Inflammatory macrophage (primary cell): ENCODE measurements around the gene RASSF4.

Experiments
- DNase-seq, 2 donors: peaks; one replicate each; pipeline ENCODE4 v3.0.0-alpha.2; 2020 to 2022

The RASSF4 gene

DNA sequence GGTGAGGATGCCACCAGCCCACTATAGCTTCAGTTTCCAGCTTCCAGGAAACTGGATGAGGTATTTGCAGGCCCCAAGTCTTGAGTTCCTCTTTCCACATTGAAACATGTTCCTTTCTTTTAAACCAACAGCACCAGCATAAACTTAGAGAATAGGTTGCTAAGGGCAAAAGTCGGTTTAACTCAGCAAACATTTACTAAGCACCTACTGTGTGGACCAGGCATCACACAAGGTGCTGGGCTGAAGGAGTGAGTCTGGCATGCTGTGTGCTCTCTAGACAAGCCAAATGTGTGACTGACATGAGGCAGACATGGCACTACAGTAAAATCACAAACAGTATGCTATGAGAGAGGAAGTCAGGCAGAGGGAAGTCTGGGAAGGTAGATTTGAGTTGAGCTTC, 11.0 kb upstream of the RASSF4 start:
- peak; percentile 39 to 57 for DNase-seq

DNA sequence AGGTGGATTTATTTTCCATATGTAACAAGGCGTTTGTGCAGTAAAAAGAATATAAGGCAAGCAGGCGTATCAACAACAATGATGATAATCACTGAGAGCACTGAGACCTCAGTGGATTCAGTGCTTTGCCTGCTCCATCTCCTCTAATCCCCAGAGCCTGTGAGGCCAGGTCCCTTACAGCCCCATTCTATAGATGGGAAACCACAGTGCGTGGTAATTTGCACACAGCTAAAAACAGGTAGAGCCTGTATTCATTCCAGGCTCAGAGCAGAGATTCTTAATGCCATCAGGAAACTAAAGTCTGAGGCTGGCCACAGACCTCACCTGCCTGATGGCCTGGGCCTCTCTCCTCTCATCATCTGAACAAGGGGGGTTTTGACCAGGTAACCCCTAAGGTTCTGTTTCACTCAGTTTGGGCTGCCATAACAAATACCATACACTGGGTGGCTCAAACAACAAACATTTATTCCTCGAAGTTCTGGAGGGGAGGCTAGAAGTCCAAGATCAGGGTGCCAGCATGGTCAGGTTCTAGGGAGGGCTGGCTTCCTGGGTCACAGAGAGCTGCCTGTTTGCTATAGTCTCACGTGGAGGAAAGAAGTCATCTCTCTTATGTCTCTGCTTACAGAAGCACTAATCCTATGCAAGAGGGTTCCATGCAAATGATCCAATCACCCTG, 10.3 kb upstream of the RASSF4 start:
- DNase-seq: no peak

DNA sequence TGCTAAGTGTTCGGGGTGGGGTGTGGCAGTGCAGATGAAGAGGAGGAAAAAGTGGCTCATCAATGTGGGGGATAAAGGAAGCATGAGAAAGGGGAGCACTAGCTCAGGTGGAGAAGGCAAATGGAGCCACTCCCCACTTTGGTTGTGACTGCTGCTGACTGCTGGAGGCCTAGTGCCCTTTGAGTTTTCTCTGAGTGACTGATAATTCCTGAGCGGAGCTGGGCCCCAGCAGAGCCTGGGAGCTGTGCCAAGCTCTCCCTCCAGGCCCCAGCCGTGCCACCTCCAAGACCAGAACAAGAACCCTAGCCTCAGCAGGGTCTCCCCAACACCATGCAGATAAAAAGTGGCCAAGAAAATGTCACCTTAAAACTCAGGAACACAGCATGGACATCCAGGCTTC, 9.7 kb upstream of the RASSF4 start:
- no peak for DNase-seq

DNA sequence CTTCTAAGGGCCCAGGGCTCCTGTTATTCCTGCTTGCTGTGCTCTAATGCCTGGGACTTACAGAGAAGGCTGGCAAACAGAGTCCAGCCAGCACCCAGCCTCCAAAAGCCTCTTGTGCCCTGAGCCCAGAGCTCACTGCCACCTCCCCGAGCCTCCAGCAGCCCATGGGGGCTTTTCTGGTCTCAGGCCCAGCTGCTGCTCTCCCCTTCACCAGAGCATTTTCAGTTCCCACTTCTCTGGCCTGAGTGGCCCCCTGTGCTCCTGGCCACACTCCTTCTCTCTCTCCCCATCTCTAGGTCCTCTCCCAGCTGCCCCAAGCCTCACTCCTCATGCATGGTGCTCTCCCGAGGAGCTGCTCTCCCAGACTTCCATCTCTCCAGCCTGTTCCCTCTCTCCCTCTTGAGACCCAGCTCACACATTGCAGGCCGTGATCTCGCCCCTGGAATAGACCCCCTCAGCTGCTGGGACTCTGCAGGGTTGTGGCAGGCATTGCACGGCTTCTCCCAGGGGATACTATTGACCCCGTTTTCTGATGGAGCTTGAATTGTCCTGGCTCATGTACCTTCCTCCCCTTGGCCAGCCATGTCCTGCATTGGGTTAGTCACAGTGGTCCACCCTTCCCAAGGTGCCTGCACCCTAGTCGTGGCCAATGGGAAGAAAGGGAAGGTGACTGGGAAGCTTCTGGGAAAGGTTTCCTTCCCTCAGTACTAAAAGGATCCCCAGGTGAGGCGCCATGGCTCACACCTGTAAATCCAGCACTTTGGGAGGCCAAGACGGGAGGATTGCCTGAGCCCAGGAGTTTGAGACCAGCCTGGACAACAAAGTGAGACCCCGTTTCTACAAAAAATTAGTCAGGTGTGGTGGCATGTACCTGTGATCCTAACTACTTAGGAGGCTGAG, 9.0 kb upstream of the RASSF4 start:
- no peak for DNase-seq

DNA sequence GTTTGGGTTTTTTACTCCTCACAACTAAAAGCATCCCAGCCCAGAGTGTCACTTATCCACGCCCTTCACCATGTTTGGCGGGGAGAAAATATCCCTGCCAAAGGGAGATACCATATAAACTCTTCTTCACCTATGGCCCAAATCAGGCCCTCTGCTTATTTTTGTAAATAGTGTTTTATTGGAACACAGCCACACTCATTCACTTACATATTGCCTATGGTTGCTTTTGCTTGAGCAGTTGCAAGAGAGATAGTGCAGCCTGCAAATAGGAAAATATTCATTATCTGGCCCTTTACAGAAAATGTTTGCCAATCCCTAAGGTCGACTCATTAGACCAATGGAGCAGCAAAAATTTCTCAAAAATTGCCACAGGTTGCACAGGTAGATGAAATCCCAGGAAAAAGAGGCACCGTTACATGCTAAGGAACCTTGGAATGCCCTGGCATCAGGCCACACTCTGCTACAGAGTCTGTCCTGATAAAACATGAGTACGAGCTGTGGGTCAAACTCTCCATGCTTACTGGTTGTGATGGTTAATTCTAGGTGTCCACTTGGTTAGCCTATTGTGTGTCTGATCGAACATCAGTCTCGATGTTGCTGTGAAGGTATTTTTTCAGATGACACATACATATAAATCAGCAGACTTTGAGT, 7.9 kb upstream of the RASSF4 start:
- DNase-seq: no peak

DNA sequence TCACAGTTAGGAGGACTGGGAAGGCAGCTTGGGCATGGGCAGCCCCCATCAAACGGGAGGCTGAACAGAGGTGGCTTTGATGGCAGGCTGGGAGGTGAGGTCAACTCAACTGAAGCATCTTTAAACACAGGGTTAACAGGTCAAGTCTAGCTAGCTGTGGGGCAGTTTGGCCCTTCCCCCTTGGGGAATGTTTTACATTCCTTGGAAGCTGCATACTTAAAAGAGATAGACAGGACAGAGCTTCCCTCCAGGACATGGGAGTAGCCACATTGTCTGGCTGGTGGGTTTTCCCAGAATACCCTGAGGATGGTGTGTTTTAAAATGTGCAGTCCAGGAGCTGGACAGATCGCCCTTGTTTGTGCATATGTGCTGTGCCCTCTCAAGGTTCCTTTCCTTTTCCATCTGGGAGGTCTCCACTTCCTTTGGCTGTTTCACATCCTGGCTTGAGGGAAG, 6.8 kb upstream of the RASSF4 start:
- no peak for DNase-seq

DNA sequence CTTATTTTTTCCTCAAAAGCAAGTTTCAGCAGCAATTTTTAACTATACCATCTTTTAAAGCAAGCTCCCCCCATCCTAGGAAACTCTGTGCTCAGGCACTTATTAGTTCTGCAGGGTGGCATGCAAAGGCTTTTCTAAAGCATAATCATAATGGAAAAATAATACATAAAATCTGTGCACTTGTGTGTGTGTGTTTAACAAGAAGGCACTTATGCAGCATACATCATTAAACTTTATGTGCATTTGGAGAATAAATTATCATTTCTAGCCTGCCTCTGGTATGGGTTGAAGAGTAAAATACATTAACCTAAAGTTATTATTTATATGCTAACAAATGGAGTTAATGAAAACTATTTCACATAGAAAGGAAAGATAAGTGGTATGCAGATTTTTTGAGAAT, 5.6 kb upstream of the RASSF4 start:
- DNase-seq: no peak

DNA sequence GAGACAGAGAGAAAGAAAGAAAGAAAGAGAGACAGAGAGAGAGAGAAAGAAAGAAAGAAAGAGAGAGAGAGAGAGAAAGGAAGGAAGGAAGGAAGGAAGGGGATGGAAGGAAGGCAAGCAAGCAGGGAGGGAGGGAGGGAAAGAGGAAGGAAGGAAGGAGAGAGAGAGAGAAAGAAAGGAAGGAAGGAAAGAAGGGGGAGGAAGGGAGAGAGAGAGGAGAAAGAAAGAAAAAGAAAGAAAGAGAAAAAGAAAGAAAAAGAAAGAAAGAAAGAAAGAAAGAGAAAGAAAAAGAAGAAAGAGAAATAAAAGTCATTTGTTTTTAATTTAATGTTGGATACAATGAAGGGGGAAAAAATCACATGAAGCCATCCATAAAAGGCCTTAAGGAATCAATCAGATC, 4.6 kb upstream of the RASSF4 start:
- no peak for DNase-seq

DNA sequence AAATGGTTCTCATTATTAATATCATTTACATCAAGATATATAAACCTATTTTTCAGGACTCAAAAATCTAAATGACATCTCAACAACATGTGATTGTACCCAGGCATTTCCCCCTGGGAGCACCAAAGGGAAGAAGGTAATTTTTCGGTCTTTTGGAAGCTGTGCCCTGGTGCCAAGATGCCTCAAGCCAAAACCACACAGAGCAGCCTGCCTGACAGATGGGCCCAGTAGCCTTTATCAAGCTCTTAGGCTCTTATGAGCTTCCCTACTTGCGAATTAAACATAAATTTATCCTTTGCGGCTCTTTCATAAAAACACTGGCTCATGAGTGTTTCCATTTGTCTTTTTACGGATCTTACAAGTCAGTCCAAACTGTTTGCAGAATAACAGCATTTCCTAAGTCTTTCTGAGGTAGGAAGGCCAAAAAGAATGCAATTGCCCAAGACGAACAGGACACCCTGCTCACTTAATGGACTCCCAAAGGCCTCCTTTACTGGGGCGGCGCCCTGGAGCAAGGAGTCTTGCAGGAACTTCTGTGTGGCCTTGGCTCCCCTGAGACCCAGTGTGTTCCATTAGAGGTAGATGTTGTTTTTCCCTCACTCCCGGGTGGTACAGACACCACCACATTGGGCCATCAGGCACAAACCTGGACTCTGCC, 4.1 kb upstream of the RASSF4 start:
- DNase-seq: no peak

DNA sequence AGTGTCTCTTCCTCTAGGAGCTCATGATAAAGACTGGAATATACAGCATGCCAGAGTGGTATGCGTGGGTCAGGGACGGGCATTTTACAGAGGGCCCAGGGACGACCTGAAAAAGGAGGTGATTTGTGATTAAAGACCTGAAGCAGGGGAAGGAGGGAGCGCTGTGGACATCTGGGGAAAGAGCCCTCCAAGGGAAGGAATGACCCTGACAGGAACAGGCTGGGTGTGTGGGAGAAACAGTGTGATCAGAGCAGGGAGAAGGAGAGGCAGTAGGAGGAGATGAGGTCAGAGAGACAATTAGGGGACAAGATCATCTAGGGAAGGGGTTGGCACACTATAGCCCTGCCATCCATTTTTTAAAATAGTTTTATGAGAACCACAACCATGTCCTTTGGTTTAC, 3.4 kb upstream of the RASSF4 start:
- peak in 1 of 2 donors; percentile 59 for DNase-seq

DNA sequence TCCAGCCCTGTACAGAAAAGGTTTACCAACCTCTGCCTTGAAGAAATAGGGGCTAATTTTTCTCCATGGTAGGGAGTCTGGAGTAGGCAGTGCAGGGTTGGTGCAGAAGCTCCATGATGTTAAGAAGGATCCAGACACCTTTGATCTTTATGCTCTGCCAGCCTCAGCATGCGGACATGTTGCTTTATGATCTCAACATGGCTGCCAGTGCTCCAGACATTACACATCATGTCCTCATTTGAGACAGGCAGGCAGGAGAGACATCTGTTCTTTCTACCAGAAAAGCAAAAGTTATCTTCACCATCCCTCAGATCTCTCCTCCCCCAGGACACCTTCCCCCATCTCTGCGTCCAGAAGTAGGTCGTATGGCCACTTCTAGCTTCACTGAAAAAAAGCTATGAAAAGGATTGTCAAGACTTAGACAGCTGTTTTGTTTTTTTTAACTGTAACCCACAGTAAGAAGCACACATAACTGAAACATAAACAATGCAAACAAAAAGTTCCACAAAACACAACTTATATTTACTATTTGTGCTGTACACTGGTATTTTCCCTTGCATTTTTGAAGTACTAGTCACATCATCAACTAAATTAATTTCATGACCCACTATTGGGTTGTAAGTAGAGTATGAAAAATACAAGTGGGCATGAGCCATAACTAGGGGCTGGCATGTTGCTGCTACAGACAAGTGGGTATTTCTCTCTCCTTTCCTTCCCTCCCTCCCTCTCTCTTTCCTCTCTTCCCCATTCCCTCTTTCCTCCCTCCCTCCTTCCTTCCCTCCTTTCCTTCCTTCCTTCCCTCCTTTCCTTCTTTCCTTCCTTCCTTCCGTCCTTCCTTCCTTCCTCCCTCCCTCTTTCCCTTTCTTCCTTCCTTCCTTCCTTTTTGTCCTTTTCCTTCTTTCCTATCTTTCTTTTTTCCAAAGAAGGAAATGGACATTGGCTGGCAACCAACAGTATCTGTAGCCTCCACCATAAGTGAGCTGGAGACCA, 2.6 kb upstream of the RASSF4 start:
- no peak for DNase-seq

DNA sequence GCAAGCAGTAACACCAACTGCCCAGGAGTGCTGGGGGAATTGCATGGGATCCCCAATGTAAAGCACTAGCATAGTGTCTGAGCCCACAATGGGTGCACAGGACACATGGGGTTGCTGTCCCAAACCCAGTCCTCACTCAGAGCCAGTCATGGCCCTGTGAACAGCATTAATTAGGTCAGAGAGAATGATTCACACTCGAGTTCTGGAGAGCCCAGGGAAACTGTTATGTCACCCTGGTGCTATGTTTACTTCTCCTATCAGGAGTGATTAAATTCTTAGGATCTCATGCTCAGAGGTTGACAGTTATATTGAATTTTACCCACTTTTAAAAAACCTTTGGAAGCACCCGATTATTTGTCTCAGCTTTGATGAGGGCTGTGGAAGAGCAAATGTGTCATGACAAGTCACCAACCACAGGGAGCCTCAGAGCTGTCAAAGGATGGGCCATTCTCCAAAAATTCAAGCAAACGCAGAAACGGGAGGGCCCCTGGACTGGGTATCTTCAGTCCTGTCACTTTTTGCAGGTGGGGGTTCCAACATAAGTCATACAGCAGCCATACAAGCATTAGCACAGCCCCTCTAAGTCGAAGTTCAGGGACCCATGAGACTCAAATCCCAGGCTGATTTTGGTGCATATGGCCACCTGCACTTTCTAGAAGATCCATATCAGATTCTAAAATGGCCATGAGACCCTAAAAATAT, 1.3 kb upstream of the RASSF4 start:
- DNase-seq: peak; percentile 81 to 88

DNA sequence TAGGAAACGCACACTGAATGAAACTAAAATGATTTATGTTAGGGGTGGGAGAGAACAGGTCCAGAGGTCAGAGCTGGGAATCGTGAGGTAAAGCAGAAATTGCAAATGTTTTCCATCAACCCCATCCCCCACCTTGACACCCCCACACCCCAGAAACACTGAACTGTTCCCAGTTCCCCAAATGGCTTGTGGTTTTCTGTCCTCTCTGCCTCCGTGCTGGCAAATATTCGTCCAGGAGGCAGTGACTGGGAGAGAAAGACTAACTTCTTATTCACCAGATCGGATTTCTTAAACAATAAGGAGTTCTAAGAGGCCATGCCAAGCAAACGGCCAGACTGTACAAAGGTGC, 730 bp upstream of the RASSF4 start:
- DNase-seq: peak; percentile 62 to 75

DNA sequence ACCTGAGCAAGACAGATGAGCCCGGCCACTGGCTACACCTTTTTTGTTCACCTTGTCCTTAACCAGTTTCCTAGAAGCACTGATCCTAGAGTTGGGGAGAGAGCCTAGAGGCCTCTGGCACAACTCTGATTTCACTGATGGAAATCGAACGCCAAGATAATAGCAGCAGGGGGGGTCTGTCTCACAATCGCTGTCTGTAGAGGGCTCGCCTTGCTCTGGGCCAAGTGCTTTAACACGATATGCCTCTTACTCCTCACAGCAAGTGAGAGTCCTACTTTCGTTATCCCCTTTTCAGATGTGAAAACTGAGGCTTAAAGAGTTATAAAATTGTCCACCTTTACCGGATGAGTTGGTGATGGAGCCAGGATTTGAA, 472 bp downstream of the RASSF4 start:
- no peak for DNase-seq

DNA sequence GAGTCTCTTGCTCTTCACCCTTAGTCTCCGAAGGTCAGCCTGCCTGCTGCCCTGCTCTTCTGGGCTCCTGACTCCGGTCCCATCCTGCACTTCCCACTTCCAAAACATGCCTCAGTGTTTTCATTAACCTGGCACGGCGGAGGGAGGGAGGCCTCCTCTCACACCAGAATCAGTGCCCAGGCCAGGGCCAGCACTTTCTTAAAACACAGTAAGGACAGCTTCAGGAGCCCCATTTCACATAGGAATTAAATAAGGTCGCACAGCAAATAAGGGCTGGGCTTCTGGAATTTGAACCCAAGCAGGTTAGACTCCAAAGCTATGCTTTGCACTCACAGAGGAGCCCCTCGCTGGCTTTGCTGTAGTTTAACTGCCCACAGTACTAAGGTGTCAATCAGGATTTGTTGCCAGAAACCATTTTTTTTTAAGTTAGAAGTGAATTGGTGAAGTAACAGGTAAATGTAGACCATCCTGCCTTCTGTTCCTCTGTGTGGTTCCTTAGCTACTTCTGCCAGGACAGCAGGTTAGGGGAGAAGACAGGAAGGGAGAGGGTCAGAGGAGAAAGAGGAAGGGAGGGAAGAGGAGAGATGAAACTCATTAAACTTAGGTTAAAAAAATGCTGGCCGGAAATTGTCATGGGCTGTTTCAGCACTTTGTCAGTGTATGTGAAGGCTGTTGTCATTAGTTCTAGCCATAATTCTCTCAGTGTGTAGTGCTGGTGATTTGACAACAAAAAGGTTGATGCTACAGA, 1.1 kb downstream of the RASSF4 start:
- DNase-seq: no peak

DNA sequence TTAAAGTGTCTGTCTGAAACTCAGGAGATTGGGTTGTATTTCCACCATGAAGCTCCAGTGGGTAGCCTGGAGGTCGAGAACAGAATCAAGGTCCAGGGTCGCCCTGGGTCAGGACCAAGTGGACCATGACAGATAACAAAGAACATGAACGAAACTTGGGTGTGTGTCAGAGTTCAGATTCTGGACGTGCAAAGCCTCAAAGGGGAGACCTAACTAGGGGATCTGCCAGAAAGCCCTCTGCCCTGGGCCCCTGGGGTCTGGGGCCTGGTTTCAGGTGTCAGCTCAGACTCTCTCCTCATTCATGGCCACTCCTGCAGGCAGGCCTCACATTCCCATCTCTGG, 1.6 kb downstream of the RASSF4 start:
- DNase-seq: no peak

DNA sequence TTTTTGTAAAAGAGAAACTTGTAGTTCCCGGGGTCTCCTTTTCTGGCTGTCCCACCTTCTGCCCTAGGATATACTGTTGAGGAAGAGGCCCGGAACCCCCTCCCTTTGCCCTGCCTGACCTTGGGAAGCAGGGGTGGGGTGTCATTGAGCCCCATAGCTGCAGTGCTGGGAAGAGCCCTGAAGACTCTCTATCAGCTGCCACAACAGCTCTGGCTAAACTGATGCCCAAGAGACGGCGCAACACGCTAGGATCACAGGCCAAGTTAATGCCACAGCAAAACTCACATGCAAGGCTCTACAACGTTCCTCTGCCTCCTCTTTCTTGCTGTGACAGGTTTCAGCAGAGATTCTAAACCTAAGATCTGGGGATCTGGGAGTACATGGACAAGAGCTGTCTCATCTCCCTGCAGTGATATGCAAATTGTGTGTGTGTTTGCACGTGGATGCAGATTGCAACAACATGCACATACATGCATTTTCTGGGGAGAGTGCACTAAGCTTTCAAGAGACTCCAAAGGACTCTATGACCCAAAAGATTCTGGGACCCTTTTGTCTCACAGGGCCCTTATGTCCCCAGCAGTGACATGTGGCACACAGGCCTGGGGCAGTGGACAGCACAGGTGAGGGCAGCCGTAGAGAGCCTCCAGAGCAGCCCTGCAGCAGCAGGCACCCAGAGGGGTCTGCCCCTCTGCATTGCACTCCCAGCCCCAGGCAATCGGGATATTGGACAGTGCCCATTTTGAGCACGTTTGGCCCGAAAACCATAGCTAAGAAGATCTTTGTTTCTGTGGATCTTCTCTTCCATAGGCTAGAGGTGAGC, 2.5 kb downstream of the RASSF4 start:
- no peak for DNase-seq

DNA sequence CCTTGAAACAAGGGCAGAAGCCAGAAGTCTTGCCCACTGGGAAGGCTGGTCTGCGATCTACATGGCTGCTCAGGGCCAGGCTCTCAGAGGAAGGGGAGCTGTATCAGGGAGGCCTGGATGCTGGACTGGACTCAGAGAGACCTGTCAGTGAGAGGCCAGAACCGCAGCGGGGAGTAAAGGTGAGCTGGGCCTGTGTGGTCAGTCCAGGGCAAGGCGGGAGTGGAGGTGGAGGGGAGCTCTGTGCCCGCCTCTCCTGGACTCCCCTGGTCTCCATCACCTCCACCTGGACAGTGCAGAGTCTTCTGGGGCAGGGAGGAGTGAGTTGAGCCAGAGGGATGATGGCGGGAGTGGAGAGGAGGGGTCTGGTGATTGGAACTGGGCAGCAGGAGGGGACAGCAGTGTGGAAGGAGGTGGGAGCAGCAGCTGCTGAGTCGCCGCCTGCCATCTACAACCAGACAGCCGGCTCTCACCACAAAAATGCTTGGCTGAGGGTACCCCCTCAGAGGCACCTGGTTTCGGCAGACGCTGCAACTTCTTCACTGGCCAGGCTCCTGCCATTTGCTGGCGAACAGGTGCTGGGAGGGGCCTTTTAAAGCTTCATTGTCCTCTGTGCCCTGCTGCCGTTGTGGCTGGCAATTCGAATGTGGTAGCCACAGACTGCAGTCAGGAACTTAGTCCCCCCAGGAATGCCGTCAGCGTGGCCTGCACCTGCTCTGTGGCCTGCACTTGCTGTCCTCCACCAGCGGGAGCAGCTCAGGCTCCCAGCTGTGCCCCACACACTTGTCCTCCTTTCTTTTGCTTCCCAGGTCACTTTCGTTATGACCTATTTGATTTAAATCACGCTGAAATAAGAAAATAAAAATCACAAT, 3.5 kb downstream of the RASSF4 start:
- DNase-seq: peak in 1 of 2 donors; percentile 49
